Measurements from ENCODE around the gene TAAR8.
"Not testable (repeated sequence)": the region's sequence is repeated elsewhere in the genome, so short reads cannot be mapped to it uniquely, and the experiment has no call there.

GRCh38 chr6:132560087-132560486, 7.6 kb downstream of the TAAR8 start:
- TF ChIP-seq CTCF (IDR thresholded peaks at IDR 0.05; ENCODE audit: low read length); EZH2 (IDR thresholded peaks at IDR 0.05; ENCODE audit: borderline replicate concordance, low read length): not testable (repeated sequence)
